WTC11 (cell line): Measurements from ENCODE around the gene OCA2.

Experiments used
- CTCF ChIP-seq: fragments of 200-600 bp; IDR thresholded peaks from 2 replicates; pipeline ENCODE4 v1.8.0; 2022; ENCODE audit warnings: antibody characterized with exemption
- MXD4 ChIP-seq: fragments of 250-450 bp; sonication (Bioruptor Pico); IDR thresholded peaks from 2 replicates; pipeline ENCODE4 v1.8.0; 2021; ENCODE audit warnings: mild to moderate bottlenecking, moderate library complexity, borderline replicate concordance

DNA sequence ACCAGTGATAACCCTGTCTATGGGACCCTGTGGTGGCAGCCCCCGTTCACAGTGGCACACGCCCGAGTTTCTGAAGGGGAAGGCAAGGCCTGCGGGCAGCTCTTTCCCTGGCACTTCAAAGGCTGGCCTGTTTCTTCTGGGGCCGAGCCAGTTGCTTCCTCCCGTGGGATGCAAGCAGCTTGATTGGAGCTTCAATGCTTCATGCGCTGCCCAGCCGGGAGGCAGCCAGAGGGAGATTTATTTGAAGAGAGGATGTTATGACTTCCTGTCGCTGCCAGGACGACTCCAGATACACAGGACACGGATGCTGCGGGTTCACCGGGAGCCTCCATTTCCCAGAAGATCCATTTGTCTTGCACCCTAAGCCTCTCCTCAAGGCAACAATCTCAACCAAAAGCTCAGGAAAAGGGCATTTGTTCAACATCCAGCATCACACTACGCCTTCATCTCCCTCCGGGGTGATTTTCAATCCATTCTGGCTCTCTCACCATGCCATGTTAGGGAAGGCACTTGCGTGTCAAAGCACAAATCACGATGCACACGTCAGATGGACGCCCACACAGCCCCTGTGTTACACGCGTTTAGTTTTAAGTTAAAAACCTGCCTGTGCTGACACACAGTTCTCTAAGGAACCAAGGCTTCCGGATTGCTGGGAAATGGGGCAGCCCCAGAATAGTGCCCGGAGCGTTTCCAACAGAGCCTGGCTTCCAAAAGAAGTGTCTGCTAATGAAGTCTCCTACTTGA is 330.2 kb downstream of the OCA2 start:
- TF ChIP-seq MXD4 (CRISPR knock-in tag) (no peak), CTCF (no peak)
